K562 (cell line): Measurements from ENCODE around the gene COMTD1. TPM values are rescaled to one million over a fixed set of nuclear protein-coding genes. Genes with fewer than 3 reads are reported as not detected.

Source experiments
- ATAC-seq: fragments of 200-7000 bp; cut with Tn5 transposase; 3 replicates; pipeline ENCODE4 v1.9.1; 2020; ENCODE audit warnings: moderate library complexity
- BruUV-seq: library from RNA; stranded (reverse); fragments of 400-500 nt; replicated peaks from 2 replicates; lab custom pipeline; 2021; lab: Mats Ljungman, UMichigan
- CTCF ChIA-PET: fragments of 300-600 bp; formaldehyde crosslinking; extraction: SDS; loops from one replicate; lab custom pipeline; 2021; ENCODE audit warnings: low intra/inter-chr PET ratio; lab: Yijun Ruan, JAX
- POLR2A ChIA-PET: fragments of 300-600, 350-650 bp; sonication (Branson Sonifier 250); formaldehyde crosslinking; extraction: SDS; loops from one replicate; lab custom pipeline; 2021; ENCODE audit warnings: antibody characterized with exemption, inconsistent platforms; lab: Yijun Ruan, JAX
- DNase-seq, 4 experiments: peaks; one replicate each; pipeline versions ENCODE4 v3.0.0 to v3.0.0-alpha.2; 2011 to 2018; ENCODE audit warnings: low spot score in 3 of 4, mixed read lengths in 3 of 4; ENCODE audit errors: extremely low read depth in 1 of 4
- FAIRE-seq: peaks from 2 replicates; lab custom pipeline; 2011; peaks lifted over from hg19 to GRCh38; lab: Jason Lieb, UNC
- H2AFZ ChIP-seq: 2 replicates; pipeline ENCODE4 v1.6.0; 2011; ENCODE audit warnings: low read depth, low read length, control low read depth, inconsistent platforms
- H3K27ac ChIP-seq: fragments of 200-600 bp; 3 replicates; pipeline ENCODE4 v1.8.0; 2011; ENCODE audit warnings: low read depth, mild to moderate bottlenecking, control low read depth, inconsistent platforms, low read length, moderate library complexity, mixed read lengths; ENCODE audit errors: extremely low read depth
- H3K27me3 ChIP-seq, 2 experiments: fragments of 300-600 bp in 1 of 2; 2 replicates in 1 of 2; 3 replicates in 1 of 2; pipeline versions ENCODE4 v1.6.0 to v1.8.0; 2011; ENCODE audit warnings: inconsistent platforms in 2 of 2, low read length in 2 of 2, mild to moderate bottlenecking in 1 of 2, mixed read lengths in 1 of 2, moderate library complexity in 1 of 2; ENCODE audit not compliant: control insufficient read depth in 2 of 2, insufficient read depth in 2 of 2
- H3K36me3 ChIP-seq: fragments of 300-600 bp; 3 replicates; pipeline ENCODE4 v1.8.0; 2011; ENCODE audit warnings: mild to moderate bottlenecking, low read length, inconsistent platforms; ENCODE audit not compliant: control insufficient read depth, insufficient read depth
- H3K4me1 ChIP-seq, 2 experiments: fragments of 200-600 bp in 1 of 2; replicated peaks in 1 of 2; 2 replicates in 1 of 2; 3 replicates in 1 of 2; pipeline versions ENCODE4 v1.5.1 to v1.8.0; 2011; ENCODE audit warnings: inconsistent platforms in 2 of 2, low read length in 2 of 2, mild to moderate bottlenecking in 1 of 2, mixed read lengths in 1 of 2, moderate library complexity in 1 of 2; ENCODE audit not compliant: control insufficient read depth in 2 of 2, insufficient read depth in 2 of 2
- H3K4me2 ChIP-seq: 2 replicates; pipeline ENCODE4 v1.6.1; 2011; ENCODE audit warnings: low read length, control low read depth, inconsistent platforms, mixed read lengths; ENCODE audit not compliant: insufficient read depth
- H3K4me3 ChIP-seq: fragments of 200-600 bp; sonication (generic), shearing (Covaris generic); 2 replicates; pipeline ENCODE4 v1.5.1; 2016; ENCODE audit warnings: control low read depth, inconsistent platforms
- H3K79me2 ChIP-seq: fragments of 200-600 bp; 3 replicates; pipeline ENCODE4 v1.8.0; 2011; ENCODE audit warnings: low read length, inconsistent platforms; ENCODE audit not compliant: control insufficient read depth, insufficient read depth
- H3K9ac ChIP-seq, 2 experiments: 2 replicates each; pipeline versions ENCODE4 v1.6.0 to v1.6.1; 2011; ENCODE audit warnings: low read depth in 2 of 2, low read length in 2 of 2, control low read depth in 1 of 2, inconsistent platforms in 1 of 2, mild to moderate bottlenecking in 1 of 2, mixed read lengths in 1 of 2; ENCODE audit not compliant: insufficient read depth in 1 of 2
- H3K9me1 ChIP-seq: one replicate; pipeline ENCODE4 v1.6.0; 2011; ENCODE audit warnings: inconsistent platforms, mild to moderate bottlenecking, low read length, moderate library complexity; ENCODE audit not compliant: control insufficient read depth, insufficient read depth
- H3K9me3 ChIP-seq: replicated peaks from 2 replicates; pipeline ENCODE4 v1.5.1; 2011; ENCODE audit warnings: low read depth, low read length, inconsistent platforms; ENCODE audit not compliant: control insufficient read depth, insufficient read depth
- H4K20me1 ChIP-seq: replicated peaks from 2 replicates; pipeline ENCODE4 v1.6.1; 2011; ENCODE audit warnings: low read length, inconsistent platforms, mixed read lengths; ENCODE audit not compliant: control insufficient read depth, insufficient read depth
- CBX3 ChIP-seq, 2 experiments: IDR thresholded peaks; 1 replicate in 1 of 2; 2 replicates in 1 of 2; pipeline ENCODE4 v1.6.1; 2012; ENCODE audit warnings: inconsistent platforms in 2 of 2, low read length in 2 of 2, borderline replicate concordance in 1 of 2, control low read depth in 1 of 2
- HLTF ChIP-seq: fragments of 450-650 bp; IDR thresholded peaks from 2 replicates; pipeline ENCODE4 v1.6.1; 2016
- JUNB ChIP-seq: fragments of 450-650 bp; formaldehyde crosslinking; conservative IDR thresholded peaks from 2 replicates; pipeline ENCODE4 v1.4.0; 2020; ENCODE audit warnings: mild to moderate bottlenecking
- NR2C2 ChIP-seq, 2 experiments: fragments of 200-800 bp in 1 of 2; sonication (Bioruptor generic) in 1 of 2; sonication (generic) in 1 of 2; formaldehyde crosslinking in 1 of 2; IDR thresholded peaks; 2 replicates each; pipeline versions ENCODE4 v1.6.1 to v1.8.0; 2016 to 2022; ENCODE audit warnings: mild to moderate bottlenecking in 1 of 2, missing compliant biosample characterization in 1 of 2, missing genetic modification characterization in 1 of 2, missing genetic modification reagents in 1 of 2
- WHSC1 ChIP-seq: IDR thresholded peaks from one replicate; pipeline ENCODE4 v1.6.1; 2012; ENCODE audit warnings: low read length, control low read depth, inconsistent platforms
- WGBS: fragments of 100-300 bp; shearing (Covaris generic); methylation state at CpG from one replicate; pipeline ENCODE4 v1.1.6; 2016; ENCODE audit warnings: low coverage, mixed read lengths; ENCODE audit not compliant: insufficient coverage; ENCODE audit errors: missing lambda C conversion rate; 5-methylcytosine and 5-hydroxymethylcytosine counted together
- in situ Hi-C: fragments of 300-500 bp; cut with MboI; formaldehyde crosslinking; loops from 4 replicates; pipeline ENCODE4 v1.15.0; 2018; ENCODE audit warnings: inconsistent platforms, mixed read lengths
- intact Hi-C: fragments of 100-400 bp; cut with micrococcal nuclease; formaldehyde crosslinking; loops from 2 replicates; pipeline ENCODE4 v1.14.2; 2022
- polyA plus RNA-seq, 8 experiments: library from polyadenylated mRNA; depleted of rRNA in 4 of 8; stranded (reverse) in 5 of 8; unstranded in 3 of 8; fragments of >200 nt; fragmentation: Nextera tagmentation in 2 of 8; fragmentation: Illumina TruSeq in 1 of 8; extraction: Ambion mirVana in 2 of 8; extraction: Trizol in 1 of 8; gene quantifications; 2 replicates each; pipeline versions ENCODE4 v1.2.1 to v1.2.3, GENCODE V29; 2011 to 2014; ENCODE audit warnings: inconsistent platforms in 1 of 8, missing spikeins in 1 of 8
- total RNA-seq, 7 experiments: library from RNA; depleted of rRNA in 6 of 7; stranded (reverse); fragments of >200 nt in 6 of 7; fragmentation: Illumina TruSeq in 2 of 7; extraction: Trizol in 2 of 7; gene quantifications; 2 replicates each; pipeline versions ENCODE4 v1.2.1 to v1.2.3, GENCODE V29; 2011 to 2021; ENCODE audit warnings: low replicate concordance in 1 of 7
- TF ChIP-seq, protein P1 (sequence below): fragments of 250-450 bp; sonication (Bioruptor Pico); IDR thresholded peaks from 2 replicates; pipeline ENCODE4 v1.5.0; 2021; ENCODE audit warnings: mild to moderate bottlenecking, borderline replicate concordance

COMTD1 gene
- total and polyA plus RNA-seq, 9 of the 15 experiments (the other 6 are each of a cell fraction or from before 2014, with no cell fraction given): 0.41 to 112 (median 13.7) TPM

DNA sequence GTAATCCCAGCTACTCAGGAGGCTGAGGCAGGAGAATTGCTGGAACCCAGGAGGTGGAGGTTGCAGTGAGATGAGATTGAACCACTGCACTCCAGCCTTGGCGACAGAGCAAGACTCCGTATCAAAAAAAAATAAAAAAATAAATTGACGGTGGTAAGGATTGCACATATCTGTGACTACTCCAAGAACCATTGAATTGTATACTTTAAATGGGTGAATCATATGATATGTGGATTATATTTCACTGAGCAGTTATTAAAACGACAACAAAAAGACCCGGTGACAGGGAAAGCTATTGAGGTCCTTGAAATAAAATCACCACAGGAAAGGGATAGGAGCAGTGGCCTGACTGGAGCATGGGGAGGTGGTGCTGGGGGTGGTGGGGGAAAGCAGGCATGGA is 31.2 kb upstream of the COMTD1 start:
- no peaks in the 10 kb centered on the region for H4K20me1 ChIP-seq
- intact Hi-C loops: no loop called here
- H3K27ac ChIP-seq: no peak overlapping the region
- no TSS peak for BruUV-seq
- no peak overlapping the region for H2AFZ ChIP-seq
- peaks cover 10 to 22% of the 10 kb centered on the region in 2 experiments; a peak in 4 of 5 replicates for H3K27me3 ChIP-seq
- in situ Hi-C loops: no loop called here
- no peaks in the 10 kb centered on the region for H3K79me2 ChIP-seq
- DNase-seq (no peak), FAIRE-seq (no peak), ATAC-seq (no peak)
- H3K9ac ChIP-seq: no peak overlapping the region
- no peak overlapping the region for H3K4me2 ChIP-seq
- WGBS: 14% methylated on average over 5 of the region's 5 CpGs
- TF ChIP-seq WHSC1: no peak
- no peak for TF ChIP-seq NR2C2 (CRISPR knock-in tag; IDR thresholded peaks at IDR 0.05)
- no peak for TF ChIP-seq NR2C2 (tag; IDR thresholded peaks at IDR 0.05)
- TF ChIP-seq, protein P1, sequence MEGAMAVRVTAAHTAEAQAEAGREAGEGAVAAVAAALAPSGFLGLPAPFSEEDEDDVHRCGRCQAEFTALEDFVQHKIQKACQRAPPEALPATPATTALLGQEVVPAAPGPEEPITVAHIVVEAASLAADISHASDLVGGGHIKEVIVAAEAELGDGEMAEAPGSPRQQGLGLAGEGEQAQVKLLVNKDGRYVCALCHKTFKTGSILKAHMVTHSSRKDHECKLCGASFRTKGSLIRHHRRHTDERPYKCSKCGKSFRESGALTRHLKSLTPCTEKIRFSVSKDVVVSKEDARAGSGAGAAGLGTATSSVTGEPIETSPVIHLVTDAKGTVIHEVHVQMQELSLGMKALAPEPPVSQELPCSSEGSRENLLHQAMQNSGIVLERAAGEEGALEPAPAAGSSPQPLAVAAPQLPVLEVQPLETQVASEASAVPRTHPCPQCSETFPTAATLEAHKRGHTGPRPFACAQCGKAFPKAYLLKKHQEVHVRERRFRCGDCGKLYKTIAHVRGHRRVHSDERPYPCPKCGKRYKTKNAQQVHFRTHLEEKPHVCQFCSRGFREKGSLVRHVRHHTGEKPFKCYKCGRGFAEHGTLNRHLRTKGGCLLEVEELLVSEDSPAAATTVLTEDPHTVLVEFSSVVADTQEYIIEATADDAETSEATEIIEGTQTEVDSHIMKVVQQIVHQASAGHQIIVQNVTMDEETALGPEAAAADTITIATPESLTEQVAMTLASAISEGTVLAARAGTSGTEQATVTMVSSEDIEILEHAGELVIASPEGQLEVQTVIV (CRISPR knock-in tag): no peak
- TF ChIP-seq JUNB (CRISPR knock-in tag): no peak
- no peak for TF ChIP-seq CBX3 (IDR thresholded peaks at IDR 0.05; ENCODE audit: borderline replicate concordance in 1 of 2, low read length in 2 of 2)
- no peak for TF ChIP-seq HLTF
- no peaks in the 10 kb centered on the region for H3K9me1 ChIP-seq
- peaks cover 0 to 5% of the 10 kb centered on the region in 2 experiments; a peak in 2 of 5 replicates for H3K4me1 ChIP-seq
- no peaks in the 10 kb centered on the region for H3K9me3 ChIP-seq
- no peaks in the 10 kb centered on the region for H3K36me3 ChIP-seq
- ChIA-PET POLR2A (interaction anchor here (0.7 kb wide), 1 partner anchor 17 kb away, joined by 3 read pairs; no protein-coding TSS in a partner anchor), CTCF (no interaction called here)
- H3K4me3 ChIP-seq: no peak overlapping the region
